Body of pancreas (tissue), 4 donors: ENCODE measurements around the gene BSDC1.

Experiments used
- POLR2A ChIP-seq, 3 donors: fragments of 450-650 bp; IDR thresholded peaks; one replicate each; pipeline ENCODE4 v1.6.1; 2016; ENCODE audit warnings: antibody characterized with exemption in 3 of 3, mild to moderate bottlenecking in 2 of 3
- TF ChIP-seq, protein P1 (sequence below), 7 experiments: fragments of 450-650 bp in 4 of 7; fragments of 200-600 bp in 3 of 7; sonication (generic) in 3 of 7; IDR thresholded peaks; one replicate each; pipeline ENCODE4 v1.5.1; 2016 to 2019; ENCODE audit warnings: antibody characterized with exemption in 7 of 7

GRCh38 chr1:32405672-32406467, 11.6 kb upstream of the BSDC1 start:
- TF ChIP-seq POLR2A (IDR thresholded peaks at IDR 0.05) = no peak
- TF ChIP-seq, protein P1, sequence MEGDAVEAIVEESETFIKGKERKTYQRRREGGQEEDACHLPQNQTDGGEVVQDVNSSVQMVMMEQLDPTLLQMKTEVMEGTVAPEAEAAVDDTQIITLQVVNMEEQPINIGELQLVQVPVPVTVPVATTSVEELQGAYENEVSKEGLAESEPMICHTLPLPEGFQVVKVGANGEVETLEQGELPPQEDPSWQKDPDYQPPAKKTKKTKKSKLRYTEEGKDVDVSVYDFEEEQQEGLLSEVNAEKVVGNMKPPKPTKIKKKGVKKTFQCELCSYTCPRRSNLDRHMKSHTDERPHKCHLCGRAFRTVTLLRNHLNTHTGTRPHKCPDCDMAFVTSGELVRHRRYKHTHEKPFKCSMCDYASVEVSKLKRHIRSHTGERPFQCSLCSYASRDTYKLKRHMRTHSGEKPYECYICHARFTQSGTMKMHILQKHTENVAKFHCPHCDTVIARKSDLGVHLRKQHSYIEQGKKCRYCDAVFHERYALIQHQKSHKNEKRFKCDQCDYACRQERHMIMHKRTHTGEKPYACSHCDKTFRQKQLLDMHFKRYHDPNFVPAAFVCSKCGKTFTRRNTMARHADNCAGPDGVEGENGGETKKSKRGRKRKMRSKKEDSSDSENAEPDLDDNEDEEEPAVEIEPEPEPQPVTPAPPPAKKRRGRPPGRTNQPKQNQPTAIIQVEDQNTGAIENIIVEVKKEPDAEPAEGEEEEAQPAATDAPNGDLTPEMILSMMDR (IDR thresholded peaks at IDR 0.05) = no peak
